ENCODE results near the gene IFNAR1. TPM values are rescaled to one million over a fixed set of nuclear protein-coding genes. Genes with fewer than 3 reads are reported as not detected.

IFNAR1 gene
- polyA plus RNA-seq, 1 donor from 2014 or later: 15.5 TPM

- Histone ChIP-seq H3K27ac (ENCODE audit: low read length) (no peak overlapping the region), H3F3A (ENCODE audit: insufficient read depth, low read length, poor library complexity, severe bottlenecking) (no peaks in the 10 kb centered on the region), H3K4me2 (ENCODE audit: low read length) (no peak overlapping the region), H3K27me3 (ENCODE audit: insufficient read depth, low read depth, low read length) (no peaks in the 10 kb centered on the region), H3K9ac (ENCODE audit: low read length) (no peak overlapping the region), H3K4me3 (ENCODE audit: low read length) (no peak overlapping the region), H3K9me2 (ENCODE audit: insufficient read depth, low read length) (no peaks in the 10 kb centered on the region), H4K20me1 (ENCODE audit: insufficient read depth) (no peaks in the 10 kb centered on the region), H3K9me3 (ENCODE audit: low read length) (no peaks in the 10 kb centered on the region), H3K79me2 (replicated peaks; ENCODE audit: insufficient read depth, low read length) (no peaks in the 10 kb centered on the region), H3K36me3 (ENCODE audit: insufficient read depth, low read length) (no peaks in the 10 kb centered on the region), H2AFZ (ENCODE audit: low read depth, low read length) (no peak overlapping the region)
- TF ChIP-seq POLR2AphosphoS5 (IDR thresholded peaks at IDR 0.05) (no peak), TAF1 (IDR thresholded peaks at IDR 0.05; ENCODE audit: low read depth) (no peak), RAD21 (conservative IDR thresholded peaks at IDR 0.05) (no peak), EZH2 (IDR thresholded peaks at IDR 0.05; ENCODE audit: borderline replicate concordance, insufficient read depth, low read length, poor library complexity, severe bottlenecking) (no peak), EP300 (conservative IDR thresholded peaks at IDR 0.05; ENCODE audit: poor library complexity, severe bottlenecking) (no peak)
Observed at GRCh38 chr21:33301632-33302002, 23.2 kb upstream of the IFNAR1 start.

GRCh38 chr21:33302055-33302454, 22.7 kb upstream of the IFNAR1 start:
- Histone ChIP-seq H3K4me2 (ENCODE audit: low read length) (no peak overlapping the region), H3F3A (ENCODE audit: insufficient read depth, low read length, poor library complexity, severe bottlenecking) (no peaks in the 10 kb centered on the region), H3K9me2 (ENCODE audit: insufficient read depth, low read length) (no peaks in the 10 kb centered on the region), H3K9ac (ENCODE audit: low read length) (no peak overlapping the region), H3K4me3 (ENCODE audit: low read length) (no peak overlapping the region), H3K27ac (ENCODE audit: low read length) (no peak overlapping the region), H4K20me1 (ENCODE audit: insufficient read depth) (no peaks in the 10 kb centered on the region), H2AFZ (ENCODE audit: low read depth, low read length) (no peak overlapping the region), H3K36me3 (ENCODE audit: insufficient read depth, low read length) (no peaks in the 10 kb centered on the region), H3K27me3 (ENCODE audit: insufficient read depth, low read depth, low read length) (no peaks in the 10 kb centered on the region), H3K9me3 (ENCODE audit: low read length) (no peaks in the 10 kb centered on the region), H3K79me2 (replicated peaks; ENCODE audit: insufficient read depth, low read length) (no peaks in the 10 kb centered on the region)
- TF ChIP-seq REST (IDR thresholded peaks at IDR 0.05; ENCODE audit: borderline replicate concordance): no peak
- no peak for TF ChIP-seq CTCF (IDR thresholded peaks at IDR 0.05; ENCODE audit: poor library complexity, severe bottlenecking)

- no peaks in the 10 kb centered on the region for H3K36me3 ChIP-seq (ENCODE audit: insufficient read depth, low read length)
- H3F3A ChIP-seq (ENCODE audit: insufficient read depth, low read length, poor library complexity, severe bottlenecking): no peaks in the 10 kb centered on the region
- H3K9me3 ChIP-seq (ENCODE audit: low read length): no peaks in the 10 kb centered on the region
- H4K20me1 ChIP-seq (ENCODE audit: insufficient read depth): no peaks in the 10 kb centered on the region
- H3K4me3 ChIP-seq (ENCODE audit: low read length): no peak overlapping the region
- H2AFZ ChIP-seq (ENCODE audit: low read depth, low read length): no peak overlapping the region
- H3K27ac ChIP-seq (ENCODE audit: low read length): no peak overlapping the region
- H3K9ac ChIP-seq (ENCODE audit: low read length): no peak overlapping the region
- no peaks in the 10 kb centered on the region for H3K79me2 ChIP-seq (replicated peaks; ENCODE audit: insufficient read depth, low read length)
- no peaks in the 10 kb centered on the region for H3K27me3 ChIP-seq (ENCODE audit: insufficient read depth, low read depth, low read length)
- no peak overlapping the region for H3K4me2 ChIP-seq (ENCODE audit: low read length)
- H3K9me2 ChIP-seq (ENCODE audit: insufficient read depth, low read length): no peaks in the 10 kb centered on the region
- TF ChIP-seq SMC3 (conservative IDR thresholded peaks at IDR 0.05; ENCODE audit: poor library complexity) (no peak), TAF1 (IDR thresholded peaks at IDR 0.05; ENCODE audit: low read depth) (no peak), CTCF (IDR thresholded peaks at IDR 0.05; ENCODE audit: poor library complexity, severe bottlenecking) (no peak), RAD21 (conservative IDR thresholded peaks at IDR 0.05) (no peak), POLR2AphosphoS5 (IDR thresholded peaks at IDR 0.05) (no peak), EP300 (conservative IDR thresholded peaks at IDR 0.05; ENCODE audit: poor library complexity, severe bottlenecking) (no peak), EZH2 (IDR thresholded peaks at IDR 0.05; ENCODE audit: borderline replicate concordance, insufficient read depth, low read length, poor library complexity, severe bottlenecking) (no peak)
Observed at GRCh38 chr21:33302796-33303195, 22.0 kb upstream of the IFNAR1 start.
